CD4-positive, alpha-beta T cell treated with Interleukin-15 for 1 hour (primary cell): ENCODE data around the gene GRHL3.

Source experiments
- DNase-seq: peaks from one replicate; pipeline ENCODE4 v3.0.0-alpha.2; 2020

Gene GRHL3

DNA sequence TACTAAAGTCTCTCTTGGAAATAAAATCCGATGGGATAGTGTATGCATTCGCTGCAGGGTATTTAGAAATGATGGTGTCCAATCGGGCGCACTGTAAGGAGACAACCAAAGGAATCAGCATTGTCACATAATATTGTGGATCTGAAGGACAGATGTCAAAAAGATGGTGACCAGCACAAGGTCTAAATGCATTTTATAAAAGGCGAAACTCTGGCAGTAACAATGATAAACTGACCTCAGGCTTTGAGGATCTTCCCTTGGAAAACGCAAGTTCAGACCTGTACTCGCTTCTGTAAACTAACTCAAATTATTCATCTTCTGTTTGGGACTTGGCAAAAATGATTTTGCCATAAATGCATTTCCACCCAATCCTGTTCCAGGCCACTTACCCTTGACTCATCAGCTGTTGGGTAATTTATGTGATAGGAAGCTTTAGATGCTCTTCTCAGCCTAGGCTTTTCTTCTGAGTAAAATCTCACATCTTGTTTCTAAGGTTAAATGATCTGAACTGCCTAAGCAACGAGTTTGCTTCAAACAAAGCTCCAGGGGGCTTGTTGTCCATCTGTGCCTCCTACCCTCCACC, 60.7 kb downstream of the GRHL3 start:
- DNase-seq = no peak

DNA sequence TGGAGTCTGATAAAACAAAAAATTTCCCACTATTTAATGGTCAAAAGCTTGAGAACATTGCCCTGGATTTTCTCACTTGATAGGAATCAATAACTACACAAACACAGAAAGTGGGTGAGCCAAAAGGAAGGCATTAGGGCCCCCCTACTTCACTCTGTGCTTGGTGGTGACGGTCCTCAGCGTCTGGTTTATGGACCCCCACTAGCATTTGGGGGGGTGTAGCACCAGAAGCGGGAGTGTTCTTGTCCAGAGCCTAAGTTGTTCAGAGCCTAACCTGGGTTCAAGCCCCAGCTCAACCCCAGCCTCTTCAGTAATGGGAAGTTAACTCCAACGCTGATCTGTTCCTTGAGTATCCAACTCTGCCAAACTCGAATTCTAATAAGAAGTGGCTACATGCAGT, 61.4 kb downstream of the GRHL3 start:
- no peak for DNase-seq

DNA sequence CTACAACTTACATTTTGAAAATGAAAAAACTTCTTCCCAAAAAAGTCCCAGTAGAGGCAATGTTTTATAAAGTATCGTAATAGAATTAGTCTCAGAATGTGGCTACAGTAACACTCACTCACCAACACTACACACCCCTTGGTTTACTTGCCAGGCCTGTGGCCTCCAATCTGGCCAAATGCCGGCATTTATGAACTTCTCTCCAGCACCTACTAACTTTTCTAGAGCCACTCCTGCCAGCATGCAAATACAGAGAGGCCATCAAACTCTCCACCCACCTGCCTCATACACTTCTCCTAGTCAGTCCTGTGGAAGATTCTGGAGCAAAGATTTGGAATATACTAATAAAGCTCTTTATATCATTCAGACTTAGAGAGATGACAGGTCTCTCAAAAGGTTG, 62.1 kb downstream of the GRHL3 start:
- DNase-seq = no peak

DNA sequence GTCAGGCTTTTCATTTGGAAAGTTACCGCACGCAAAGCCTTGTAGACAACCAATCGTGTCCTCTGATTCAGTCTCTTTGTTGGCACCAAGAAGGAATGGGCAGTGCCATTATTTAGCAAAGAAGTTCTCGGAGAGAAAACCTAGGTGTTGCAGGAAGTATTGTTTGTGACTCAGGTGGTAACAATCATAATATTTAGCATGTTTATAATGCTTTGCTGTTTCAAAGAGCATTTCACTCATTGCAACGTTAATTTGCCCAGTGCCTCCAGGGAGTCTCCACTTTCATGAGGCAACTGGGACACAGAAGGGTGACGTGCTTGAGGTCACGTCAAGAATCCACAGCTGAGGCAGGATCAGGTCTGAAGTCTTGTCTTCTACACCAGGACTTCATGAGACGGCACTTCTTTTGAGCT, 63.0 kb downstream of the GRHL3 start:
- DNase-seq = no peak

DNA sequence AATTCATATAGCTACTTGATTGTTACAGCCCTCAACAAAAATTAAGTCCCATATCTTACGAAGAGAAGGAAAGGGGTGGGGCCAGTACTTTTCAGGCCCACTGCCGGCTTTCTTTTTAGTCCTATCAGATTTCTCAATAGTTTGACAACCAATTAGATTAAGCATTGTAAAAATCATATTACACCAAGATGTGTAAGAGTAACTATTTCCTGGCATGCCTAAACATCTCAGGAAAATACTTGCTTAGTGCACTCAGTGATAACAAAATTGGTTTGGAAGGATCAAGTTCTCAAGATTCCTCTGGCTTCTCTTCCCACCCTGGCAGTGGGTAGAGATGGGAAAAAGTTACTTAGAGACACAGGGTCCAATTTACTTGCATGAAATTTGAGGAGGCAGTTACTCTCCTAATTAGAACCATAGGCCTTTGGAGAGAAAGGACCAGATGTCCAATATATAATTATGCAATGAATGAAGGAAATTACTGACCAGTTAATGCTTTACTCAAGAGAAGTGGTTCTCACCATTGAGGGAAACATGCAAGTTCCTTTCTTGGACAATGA, 64.3 kb downstream of the GRHL3 start:
- no peak for DNase-seq

DNA sequence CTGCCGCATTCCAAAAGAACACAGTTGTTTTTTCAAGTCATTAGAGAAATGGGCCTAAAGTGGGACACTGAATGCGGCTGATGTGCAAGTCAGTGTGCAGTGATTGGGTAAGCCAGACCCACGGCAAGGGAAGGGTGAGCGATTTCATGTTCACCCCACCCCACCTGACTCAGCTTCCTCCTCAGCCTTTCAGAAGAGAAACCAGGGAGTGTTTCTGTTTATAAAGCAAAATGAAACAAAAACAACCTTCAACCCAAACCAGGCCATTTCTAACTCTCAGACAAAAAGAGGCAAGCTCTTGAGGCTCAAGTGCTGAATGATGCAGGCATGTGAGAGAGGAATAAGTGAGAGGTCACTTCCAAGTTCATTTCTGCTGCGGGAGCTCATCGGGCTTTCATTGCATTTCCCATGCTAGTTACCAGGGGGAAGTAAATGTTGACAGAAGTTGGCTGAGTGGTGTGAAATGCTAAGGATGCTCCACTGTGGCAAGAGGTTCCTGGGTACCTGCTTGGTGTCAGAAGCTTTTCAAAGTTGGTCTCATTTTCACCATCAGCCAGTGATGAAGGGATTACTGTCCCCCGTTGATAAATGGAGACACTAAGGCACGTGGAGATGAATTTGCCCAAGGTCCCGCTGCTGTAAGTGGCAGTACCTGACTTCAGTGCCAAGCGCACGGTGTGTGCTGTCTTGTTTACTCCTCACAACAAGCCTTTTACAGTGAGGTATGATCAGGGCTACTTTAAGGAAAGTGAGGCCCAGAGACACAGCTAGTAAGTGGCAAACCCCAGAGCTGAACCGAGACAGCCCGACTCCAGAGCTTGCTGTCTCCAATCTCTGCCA, 65.3 kb downstream of the GRHL3 start:
- peak; percentile 66 for DNase-seq

DNA sequence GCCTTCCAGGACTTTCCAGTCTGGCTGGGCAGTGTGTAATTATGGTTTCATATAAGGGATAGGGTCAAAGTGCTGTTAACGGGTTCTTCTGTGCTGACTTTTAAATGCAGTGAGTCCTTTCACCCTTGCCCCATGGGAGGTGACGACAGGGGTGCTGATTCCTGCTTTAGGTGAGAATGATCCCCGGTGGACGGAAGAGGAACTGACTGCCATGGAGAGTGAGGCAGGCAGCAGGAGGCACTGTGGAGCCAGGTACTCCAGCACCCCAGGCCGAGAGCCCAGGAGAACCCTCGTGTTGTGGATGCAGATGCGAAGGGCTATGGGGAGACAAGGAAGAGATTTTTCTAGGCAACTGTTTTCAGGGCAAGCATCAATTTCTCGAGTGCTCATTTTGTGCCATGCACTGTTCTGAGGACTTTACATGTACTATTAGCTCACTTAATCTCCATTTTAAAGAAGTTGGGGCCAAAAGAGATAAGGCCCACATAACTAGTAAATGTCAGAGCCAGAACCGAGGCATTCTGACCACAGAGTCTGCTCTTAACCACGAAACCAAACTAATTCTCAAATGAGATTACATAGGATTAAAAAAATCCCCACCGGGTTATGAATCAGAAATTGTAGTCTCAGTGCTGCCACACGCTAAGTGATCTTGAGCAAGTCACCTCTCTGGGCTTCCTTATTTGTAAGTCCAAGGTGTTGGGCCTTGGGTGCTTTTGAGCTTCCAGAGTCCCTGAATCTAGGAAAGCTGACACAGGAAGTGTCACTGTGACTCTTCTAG, 66.2 kb downstream of the GRHL3 start:
- no peak for DNase-seq

DNA sequence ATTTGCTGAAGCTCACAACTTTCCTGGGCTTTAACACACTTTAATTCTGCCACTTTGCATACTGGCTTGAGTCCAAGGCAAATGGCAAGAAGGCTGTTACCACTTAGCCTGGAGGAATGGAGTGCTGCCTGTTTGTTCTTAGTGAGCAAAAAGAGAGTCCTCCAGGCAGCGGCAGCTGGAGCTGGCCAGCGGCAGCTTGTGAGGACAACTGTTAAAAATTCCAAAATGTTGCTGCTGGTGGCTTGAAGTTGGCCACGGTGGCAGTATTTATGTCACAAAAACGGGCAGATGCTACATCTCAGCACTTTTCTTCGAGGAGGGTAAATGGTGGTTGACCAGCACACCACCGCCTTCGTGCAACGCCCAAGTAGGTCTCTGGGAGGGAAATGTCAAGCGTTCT, 67.1 kb downstream of the GRHL3 start:
- DNase-seq = no peak

DNA sequence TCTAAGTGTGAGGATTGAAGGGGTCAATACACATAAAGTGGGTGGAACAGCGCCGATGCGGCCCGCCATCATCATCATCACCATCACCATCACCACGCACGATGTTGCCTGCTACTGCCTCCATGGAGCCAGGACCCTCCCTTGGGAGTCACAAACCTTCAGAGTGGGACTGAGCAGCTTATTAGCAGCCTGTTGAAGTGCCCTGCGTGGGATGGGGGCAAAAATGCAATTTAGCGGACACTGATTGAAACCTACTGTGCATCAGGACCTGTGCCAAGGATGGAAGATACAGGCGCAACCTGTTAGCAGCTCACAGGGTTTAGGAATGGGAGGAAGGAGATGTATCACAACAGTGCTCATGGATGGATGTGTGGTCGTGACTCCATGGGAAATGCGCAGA, 67.8 kb downstream of the GRHL3 start:
- DNase-seq = no peak

DNA sequence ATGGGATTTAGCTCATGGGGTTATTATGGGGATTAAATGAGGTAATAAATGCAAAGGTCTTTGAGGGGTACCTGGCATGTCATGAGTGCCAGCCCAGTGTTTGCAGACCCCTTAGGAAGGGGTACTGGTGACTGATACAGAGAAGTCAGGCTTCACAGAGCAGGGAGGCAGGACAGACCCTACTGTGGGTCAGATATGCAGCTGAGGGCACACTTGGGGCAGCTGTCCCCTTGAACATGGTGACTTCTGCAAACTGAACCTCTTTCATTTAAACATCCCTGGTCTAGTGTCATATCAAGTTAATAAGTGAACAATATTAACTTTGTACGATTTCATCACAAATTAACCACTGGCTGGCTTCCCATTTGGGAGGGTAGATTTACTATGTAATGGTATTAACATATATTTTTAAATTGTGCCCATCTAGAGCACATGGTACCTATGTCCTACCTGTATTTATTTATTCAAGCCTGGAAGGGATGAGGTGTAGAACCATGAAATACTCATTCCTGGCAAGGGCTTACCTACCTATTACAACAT, 68.5 kb downstream of the GRHL3 start:
- no peak for DNase-seq

DNA sequence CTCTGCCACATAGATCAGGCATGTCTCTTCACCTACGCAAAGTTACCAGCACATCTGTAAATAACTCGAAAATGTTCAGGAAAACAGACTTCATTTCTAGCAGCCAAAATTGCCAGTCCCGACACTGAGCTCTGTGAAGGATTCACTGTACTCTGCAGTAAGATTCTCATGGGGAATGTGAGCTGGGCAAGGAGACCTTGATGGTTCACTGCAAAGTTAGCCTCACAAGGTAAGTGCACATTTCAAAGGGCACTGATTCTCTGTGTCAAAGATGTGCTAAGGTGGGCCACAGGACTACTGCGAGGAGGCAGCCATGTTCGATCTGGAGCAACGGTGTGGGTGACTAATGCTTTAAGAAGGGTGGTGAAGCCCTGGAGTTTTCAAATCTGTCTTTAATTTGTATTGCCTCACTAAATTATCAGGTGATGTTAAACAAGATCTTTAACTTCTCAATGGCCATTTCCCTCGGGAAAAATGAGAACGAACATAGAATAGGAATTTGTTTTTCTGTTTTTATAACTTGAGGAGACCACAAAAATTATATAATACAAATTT, 69.3 kb downstream of the GRHL3 start:
- DNase-seq = no peak

DNA sequence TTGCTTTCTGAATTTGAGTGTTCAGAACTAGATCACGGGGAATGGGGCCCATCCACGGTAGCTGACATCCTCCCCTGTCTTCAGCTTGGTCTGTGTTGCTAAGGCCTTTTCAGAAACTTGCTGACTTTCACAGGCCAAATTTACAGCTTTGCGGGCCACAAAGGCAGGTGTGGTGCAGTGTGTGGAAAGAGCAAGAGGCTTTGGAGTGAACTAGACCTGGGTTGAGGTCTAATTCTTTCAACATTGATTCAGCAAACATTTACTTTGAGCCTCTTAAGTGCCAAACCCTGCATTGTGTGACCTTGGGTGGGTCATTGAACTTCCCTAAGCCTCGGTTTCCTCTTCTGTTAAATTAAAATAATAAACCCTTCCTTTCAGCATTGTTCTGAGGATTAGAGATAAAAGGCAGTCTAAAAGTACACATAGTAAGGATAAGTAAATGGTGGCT, 70.1 kb downstream of the GRHL3 start:
- no peak for DNase-seq

DNA sequence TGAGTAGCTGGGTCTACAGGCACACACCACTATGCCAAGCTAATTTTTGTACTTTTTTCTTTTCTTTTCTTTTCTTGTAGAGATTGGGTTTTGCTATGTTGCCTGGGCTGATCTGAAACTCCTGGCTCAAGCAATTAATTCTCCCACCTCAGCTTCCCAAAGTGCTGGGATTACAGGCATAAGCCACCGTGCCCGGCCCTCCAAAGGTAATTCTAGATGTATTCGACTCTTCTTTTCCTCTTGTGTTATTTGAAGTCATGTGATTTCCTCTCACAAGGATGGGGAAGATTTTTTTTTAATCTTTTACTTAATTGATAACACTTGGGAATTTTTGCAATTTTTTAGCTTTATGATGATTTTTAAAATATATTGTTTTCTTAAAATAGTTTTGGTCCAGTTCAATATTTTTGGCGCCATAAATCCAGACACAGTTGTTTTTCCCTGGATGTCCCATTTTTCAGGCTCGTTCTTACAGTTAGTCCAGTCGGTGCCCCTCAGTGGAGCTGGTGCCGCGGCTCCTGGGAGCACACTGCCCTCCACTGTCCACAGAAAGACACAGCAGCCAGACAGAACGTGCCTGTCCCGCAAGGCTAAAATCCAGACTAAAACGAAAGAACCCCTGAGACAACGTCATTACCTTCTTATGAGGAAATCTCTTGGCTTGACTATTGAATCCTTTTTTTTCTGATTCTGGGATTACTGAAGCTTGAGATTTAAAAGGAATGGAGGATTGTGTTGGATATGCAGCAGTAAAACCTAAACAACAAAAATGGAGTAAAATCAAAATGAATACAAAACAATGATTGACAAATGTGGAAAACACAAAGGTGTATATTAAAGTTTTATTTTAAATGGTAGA, 72.0 kb downstream of the GRHL3 start:
- peak; percentile 79 for DNase-seq

DNA sequence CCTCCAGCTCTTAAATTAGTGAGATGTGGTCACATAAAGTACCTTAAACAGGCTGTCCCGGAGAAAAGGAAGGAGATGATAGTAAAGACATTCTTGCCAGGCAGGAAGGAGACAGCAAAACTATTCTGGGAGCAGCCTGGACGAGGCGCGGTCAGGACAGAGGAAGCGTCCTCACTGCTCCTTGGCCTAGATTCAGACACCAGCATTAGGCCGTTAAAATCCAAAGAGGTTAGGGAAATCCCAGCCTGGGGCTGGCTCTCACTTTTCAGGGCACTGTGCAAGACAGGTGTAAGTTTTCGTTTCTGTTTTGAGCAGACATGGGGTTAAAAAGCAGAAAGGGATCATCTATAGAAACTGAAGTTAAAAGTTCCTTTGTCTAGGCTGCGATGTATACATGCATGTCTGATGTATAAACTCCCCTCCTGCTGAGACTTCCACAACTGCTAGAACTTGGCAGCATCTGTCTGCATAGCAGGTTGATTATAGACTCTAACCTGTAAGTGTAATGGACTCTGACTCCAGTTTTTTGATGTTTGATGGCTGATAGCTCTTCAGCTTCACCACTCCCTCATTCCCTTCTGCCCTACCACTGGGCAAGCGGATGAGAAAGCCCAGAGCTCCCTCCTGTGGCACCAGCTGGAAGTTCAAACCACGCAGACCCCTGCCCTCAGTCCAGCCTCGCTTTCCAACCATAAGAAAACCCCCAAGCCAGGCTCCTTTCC, 72.9 kb downstream of the GRHL3 start:
- peak; percentile 63 for DNase-seq

DNA sequence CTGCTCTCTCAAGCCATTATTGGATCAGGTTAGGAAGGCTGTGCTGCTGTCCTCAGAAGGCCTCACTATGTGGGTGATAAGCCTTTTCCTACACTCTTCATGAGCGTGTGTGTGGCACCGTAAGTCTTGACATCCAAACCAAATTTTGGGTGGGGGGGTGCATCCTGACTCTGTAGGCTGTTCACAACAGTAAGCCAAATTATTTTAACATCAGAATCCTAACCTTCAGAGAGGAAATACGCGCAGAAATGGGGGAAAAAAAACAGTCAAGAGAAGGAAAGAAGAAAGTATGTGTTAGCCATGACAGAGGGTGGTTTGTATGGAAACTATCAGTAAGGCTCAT, 73.4 kb downstream of the GRHL3 start:
- no peak for DNase-seq

DNA sequence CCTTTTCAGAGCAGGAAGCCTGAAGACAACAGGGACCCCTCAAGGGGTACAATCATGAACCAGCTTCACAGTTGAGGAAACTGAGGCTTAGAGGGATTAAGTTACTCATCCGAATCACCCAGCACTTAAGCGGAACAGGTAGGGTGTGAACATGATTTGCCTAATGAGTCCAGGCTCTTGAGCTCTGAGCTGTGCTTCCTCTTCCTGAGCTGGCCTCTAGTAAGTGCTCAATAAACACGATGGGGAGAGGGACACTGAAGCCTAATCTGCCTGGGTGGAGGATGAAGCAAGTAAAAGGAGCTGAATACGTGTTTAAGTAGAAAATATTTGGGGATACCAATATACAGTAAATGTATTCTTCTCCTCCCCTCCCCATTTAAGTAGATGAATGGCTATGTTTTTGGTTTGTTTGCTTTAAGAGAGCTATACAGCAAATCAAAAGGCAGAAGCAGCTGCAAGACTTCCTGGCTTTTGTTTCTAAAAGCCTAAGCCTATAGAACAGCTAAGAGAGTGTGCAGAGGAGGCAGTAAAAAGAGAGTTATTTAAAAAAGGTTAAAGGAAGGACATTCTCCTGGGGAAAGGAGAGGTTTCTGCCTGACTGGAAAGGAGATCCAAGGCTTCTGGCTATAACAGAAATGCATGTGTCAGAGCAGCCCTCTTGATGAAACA, 74.0 kb downstream of the GRHL3 start:
- no peak for DNase-seq

DNA sequence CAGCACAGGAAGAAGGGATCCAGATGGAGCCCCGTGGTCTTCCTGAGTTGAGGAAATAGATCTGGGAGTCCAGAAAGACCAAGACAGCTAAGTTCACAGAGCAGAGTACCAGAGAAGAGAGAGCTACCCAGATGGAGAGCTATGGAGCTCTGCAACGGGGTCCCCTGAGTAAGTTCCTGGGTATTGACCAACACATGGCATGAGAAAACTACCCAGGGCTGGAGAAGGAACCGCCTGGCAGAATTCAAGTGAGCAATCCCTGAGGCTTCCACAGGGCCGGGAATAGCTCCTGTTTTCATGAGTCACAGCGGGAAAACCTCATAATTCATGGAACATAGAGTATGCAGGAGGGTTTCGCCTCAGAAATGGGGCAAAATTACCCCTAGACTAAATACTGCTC, 74.7 kb downstream of the GRHL3 start:
- no peak for DNase-seq

DNA sequence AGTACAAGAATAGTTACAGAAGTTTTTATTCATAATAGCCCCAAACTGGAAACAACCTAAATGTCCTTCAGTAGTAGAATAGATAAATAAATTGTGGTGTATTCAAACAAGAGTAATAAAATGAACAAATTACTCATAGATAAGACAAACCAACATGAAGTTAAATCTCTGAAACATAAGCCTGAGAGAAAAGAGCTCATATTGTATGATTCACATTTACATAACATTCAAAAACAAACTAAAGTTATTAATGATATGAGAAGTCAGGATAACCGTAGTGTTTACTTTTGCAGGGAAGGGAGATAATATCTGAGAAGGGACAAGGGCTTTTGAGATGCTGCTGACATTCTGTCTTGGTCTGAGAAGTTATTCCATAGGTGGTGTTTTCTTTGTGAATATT, 80.9 kb downstream of the GRHL3 start:
- no peak for DNase-seq

DNA sequence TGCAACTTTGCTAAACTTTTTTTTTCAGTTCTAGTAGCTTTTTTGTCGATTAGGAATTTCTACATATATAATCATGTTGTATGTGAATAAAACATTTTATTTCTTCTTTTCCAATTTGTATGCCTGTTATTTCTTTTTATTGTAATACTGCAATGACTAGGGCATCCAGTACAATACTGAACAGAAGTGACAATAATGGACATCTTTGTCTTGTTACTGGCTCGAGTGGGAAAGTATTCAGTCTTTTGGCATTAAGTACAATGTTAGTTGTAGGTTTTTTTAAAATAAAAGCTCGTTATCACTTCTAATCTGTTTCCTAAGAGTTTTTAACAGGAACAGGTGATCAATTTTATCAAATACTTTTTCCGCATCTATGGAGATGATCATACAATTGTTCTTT, 84.6 kb downstream of the GRHL3 start:
- DNase-seq = no peak
